Activated effector memory CD4-positive, alpha-beta T cell treated with Interleukin-2 at 50 U/mL for 16 hours (primary cell): ENCODE results near the gene USP47.

Experiments used
- DNase-seq: peaks from one replicate; pipeline ENCODE4 v3.0.0-alpha.2; 2020

The USP47 gene

GRCh38 chr11:11967669-11968510 is 126.1 kb downstream of the USP47 start:
- DNase-seq: no peak

DNA sequence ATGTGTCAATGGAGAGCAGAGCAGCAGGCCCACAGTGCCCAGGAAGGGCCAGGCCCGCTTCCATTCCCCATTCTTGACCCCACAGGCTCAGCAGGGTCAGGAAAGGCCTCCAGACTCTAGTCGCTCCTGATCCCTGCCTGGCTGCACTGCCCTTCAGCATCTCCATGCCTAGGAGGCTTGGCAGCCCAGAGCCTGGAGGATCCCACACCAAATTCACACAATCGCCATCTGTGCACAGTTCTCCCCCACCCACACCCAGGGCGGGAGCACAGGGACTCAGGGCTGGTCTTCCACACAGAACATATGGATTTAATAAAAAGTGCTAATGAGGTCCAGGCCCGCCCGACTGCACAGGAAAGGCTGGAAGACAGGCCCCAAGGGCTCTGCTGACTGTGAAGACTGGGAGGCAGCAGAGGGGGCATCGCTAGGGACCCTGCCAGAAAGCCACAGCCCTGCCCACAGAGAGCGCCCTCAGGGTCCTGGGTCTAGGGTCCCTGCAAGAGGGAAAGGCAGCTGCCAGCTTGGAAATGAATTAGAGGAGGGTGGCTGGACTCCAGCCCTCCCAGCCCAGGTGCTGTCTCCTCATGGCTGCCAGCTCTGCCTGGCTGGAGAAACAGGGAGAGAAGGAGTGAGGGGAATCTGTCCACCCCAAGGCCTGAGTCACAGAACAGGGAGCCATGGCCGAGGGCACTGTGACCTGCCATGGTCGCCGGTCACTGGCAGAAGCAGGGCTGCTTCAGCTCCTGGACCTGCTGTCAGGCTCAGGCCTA is 126.9 kb downstream of the USP47 start:
- DNase-seq: no peak

DNA sequence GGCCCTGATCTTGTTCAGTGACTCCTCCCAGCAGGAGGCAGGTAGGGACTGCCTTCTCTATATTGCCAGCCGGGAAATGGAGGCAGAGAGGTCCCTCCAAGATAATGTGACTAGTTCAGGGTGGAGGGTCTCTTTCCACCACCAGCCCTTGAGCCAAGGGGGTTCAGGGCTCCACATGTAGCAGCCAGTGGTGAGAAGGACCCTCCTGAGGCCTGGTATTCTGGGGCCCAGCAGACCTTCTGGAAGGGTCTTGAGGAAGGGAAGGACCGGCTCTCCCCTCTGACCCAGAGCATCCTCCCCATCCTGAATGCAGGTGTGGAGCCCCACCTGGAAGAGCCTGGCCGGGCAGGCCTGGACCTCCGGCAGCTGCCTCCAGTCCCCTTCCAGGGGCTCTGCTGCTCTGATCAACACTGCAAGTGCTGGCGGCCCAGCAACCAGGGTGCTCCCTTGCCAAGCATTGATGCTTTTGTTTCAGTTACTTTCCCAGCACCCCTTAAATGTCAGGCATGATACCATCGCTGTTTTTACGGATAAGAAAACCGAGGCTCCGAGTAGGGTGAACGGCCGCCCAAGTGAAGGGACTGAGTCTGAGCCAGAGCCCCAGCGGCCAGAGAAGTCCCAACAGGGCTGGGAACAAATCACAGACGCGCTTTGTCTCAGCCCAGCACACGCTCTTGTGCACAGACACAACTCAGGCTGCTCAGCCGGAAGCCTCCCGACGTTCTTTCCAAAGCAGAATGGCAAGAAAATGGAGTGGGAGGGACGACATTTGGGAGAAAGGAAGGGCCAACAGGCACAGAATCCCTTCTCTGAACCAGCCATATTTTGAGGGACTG is 127.8 kb downstream of the USP47 start:
- no peak for DNase-seq

DNA sequence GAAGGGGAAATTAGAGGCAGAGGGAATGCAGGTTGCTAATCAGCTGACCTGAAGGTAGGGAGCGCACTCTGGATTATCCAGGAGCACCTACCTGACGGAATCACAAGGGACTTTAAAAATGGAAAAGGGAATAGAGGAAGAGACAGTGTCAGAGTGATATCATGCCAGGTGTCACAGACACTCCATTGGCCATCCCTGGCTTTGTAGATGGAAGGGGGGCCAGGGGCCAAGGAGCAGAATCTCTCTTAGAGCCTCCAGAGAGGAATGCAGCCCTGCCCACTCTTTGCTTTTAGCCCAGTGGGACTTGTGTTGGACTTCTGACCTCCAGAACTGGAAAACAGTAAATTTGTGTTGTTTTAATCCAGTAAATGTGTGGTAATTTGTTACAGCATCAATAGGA is 128.8 kb downstream of the USP47 start:
- no peak for DNase-seq

DNA sequence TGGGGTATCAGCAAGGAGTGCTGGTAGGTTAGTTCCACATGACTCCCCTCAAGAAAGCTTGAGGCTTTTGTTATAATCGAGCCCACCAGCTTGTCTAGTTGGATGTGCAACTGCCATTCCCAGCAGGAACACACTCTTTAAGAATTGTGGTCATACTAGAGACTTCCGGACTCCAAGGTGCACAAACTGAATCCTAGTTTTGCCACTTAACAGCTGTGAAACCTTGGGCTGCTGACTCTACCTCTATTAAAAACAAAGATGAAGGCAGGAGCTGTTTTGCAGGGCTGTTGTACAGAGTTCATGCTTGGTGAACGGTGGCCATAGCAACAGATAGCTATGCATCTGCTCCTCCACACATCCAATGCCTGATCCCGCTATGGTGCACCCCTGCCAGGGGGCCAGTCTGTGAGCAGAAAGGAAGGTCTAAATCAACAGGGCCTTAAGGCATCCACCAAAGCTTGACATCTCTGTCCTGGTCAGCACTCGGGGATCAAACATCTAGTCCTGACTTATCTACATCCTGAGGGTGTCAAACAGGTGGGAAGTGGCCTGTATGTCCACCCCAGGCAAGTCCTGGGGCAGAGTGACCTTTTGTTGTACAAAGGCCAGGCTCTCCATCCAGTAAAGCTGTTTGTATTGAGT is 130.3 kb downstream of the USP47 start:
- no peak for DNase-seq

GRCh38 chr11:11972730-11973341 is 131.1 kb downstream of the USP47 start:
- no peak for DNase-seq

DNA sequence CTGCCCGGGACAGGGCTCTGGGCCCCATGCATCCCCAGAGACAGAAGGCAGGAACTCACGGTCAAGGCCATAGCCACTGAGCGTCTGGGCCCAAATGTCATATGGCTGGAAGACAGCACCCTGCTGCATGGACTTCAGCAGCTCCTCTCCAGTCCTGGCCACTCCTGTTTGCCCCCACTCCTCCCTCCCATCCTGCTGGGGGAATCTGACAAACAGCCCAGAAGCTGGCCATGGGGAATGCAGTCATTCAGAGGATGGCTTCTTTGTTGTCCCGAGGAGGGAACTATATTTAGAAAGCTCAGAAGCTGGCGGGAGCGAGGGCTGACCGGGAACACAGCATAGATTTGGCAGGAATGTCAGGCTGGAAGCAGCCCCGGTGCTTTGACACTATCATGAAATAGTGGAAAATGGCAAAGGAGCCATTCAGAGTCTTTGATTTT is 131.6 kb downstream of the USP47 start:
- DNase-seq: no peak

GRCh38 chr11:11973866-11974265 is 132.1 kb downstream of the USP47 start:
- no peak for DNase-seq

- no peak for DNase-seq
These were observed 133.7 kb downstream of the USP47 start for GRCh38 chr11:11975201-11976092.

GRCh38 chr11:11976481-11977127 is 134.8 kb downstream of the USP47 start:
- no peak for DNase-seq

DNA sequence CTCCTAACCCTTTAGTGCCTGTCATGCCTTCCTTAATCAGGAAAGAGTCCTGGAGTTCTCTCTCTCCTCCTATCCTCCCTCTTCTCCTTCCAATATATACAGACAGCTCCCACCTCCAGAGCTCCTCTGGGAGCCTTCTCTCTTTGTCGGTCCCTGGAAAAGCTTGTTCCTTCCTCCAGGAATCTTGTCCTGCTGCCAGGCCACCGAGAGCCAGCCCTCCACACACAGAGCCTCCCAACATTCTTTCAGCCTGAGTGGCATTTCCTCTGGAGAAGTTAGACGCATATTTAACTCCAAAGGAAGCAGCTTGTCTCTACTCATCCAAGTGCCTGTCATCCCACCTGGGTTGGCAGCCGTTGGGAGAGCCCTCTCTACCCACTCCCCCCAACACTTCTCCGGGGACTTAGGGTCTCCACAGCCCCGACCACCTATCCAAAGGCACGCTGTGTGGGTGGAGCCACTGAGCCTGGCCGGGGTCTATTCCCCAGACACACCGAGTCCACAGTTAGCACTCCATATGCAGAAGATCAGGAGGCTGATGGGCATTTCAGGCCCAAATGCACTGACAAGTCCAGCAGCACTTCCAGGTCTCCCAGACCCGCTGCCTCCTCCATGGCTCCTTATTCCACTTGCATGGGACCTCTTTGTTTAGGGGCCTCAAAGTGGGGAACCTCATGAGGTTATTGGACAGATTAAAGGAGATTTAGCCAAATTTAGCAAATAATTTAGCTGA is 135.6 kb downstream of the USP47 start:
- DNase-seq: no peak

- DNase-seq: no peak
These were observed 136.4 kb downstream of the USP47 start for GRCh38 chr11:11978098-11978637.

DNA sequence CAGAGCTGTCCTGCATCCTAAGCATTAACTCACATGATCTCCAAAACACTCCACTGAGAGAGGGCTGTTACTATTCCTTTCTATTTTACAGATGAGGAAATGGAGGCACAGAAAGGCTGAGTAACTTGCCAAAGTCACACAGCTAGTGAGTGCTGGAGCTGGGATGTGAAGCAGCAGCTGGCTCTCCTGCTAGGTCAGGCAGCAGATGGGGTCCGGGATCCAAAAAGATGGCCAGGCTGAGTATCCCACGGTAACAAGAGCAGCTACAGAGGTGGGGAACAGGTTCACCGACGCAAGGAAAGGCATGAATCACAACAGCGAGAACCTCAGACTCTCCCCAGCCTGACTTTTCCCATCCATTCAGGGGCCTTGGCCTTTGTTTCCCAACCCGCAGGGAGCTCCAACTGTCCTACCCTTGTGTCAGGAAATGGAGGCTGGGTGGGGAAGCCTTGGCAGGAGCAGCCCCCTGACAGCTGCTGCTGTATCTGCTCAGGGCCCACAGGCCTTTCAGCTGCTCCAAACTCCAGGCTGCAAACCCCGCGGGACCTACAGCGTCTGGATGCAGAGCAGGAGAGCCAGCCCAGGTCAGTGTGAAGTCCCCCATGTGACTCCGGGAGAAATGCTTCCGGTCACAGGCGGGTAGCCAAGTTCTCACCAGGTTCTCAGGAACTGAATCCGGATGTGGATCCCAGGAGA is 137.2 kb downstream of the USP47 start:
- no peak for DNase-seq

DNA sequence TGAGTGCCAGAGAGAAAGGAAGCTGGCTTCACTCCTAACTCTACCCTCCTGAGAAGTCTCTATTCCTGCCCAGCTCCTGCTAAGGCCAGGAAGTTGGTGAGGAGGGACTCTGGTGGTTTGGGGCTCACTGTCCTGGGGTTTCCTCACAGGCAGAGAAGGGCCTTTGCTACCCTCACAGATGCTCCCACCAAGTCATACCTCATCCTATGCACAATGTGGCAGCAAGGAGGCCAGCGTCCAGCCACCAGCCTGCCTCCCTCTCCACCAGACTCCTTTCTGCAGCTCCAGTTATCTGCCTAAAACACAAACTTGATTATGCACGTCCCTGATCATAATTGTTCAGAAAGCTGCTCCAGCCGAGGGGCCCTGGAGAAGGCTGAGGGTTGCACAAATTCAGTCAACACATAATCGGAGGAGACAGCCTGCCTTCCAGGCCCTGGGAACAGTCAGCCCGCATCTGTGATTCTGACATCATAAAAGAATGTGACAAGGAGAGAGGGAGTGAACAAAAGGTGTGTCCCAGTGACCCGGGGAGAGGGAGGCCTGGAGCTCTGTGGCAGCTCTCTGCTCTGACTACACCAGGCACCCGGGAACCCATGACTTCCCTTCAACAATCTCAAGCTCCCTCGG is 137.8 kb downstream of the USP47 start:
- no peak for DNase-seq

GRCh38 chr11:11980200-11980599 is 138.4 kb downstream of the USP47 start:
- DNase-seq: no peak

DNA sequence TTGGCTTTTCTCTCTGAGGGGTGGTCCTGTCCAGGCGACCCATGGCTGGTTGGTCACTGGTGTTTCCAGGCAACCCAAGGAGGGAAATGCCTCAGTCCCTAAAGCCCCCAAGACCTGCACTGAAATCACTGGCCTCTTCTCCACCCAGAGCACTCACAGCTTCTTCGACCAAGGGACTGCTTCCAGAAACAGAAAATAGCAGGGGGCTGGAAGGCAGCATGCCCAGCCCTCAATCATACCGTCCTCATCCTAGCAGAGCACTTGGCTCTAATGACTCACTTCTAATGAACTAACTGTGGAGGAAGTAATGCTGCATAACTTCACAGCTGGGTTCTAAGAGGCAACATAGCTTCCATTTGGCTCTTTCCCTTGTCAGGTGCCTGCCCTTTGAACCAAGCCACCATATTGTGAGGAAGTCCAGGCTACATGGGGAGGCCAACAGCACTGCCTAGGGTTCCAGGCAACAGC is 139.1 kb downstream of the USP47 start:
- no peak for DNase-seq

DNA sequence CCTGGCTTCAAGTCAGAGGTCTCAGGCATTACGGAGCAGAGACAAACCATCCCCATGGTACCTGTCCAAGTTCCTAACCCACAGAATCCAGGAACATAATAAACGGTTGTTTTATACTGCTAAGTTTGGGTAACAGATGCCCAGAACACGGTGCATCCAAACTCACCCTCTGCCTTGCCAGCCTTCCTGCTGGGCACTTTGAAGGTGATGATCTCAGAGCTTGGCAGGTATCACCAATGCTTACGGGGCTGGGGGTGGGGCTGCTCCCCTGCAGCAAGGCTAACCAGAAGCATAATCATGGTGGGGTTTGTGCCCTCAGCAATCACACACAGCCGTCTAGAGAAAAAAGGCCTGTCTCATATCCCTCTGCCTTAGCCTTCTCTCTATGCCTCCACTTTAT is 139.6 kb downstream of the USP47 start:
- no peak for DNase-seq

DNA sequence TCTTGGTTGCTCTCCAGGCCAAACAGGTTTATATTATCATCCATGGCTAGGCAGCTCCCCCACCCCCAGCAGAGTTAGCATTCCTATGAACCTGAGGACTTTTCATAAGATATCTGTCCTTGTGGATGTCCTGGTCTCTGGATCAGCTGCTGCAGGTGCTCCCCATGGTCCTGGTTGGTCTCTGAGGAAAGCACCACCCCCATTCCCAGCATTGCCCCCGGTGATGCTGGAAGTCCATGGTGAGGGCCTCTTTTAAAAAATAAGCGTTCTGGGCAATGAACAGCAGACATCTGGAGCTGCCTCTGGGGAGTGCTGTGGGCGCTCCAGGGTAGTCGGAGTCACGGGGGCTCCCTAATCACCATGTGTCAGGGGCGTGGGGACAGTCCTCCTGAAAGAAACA is 140.1 kb downstream of the USP47 start:
- DNase-seq: no peak
